GM20000 (cell line): ENCODE results near the gene CFAP97D1.

Experiments used
- DNase-seq: peaks from one replicate; pipeline ENCODE4 v3.0.0; 2012; ENCODE audit warnings: low spot score
- TF ChIP-seq, protein P1 (sequence below): IDR thresholded peaks from 2 replicates; pipeline ENCODE4 v1.5.1; 2012; ENCODE audit warnings: mild to moderate bottlenecking, control low read depth; ENCODE audit errors: extremely low read depth, missing control alignments

The CFAP97D1 gene

DNA sequence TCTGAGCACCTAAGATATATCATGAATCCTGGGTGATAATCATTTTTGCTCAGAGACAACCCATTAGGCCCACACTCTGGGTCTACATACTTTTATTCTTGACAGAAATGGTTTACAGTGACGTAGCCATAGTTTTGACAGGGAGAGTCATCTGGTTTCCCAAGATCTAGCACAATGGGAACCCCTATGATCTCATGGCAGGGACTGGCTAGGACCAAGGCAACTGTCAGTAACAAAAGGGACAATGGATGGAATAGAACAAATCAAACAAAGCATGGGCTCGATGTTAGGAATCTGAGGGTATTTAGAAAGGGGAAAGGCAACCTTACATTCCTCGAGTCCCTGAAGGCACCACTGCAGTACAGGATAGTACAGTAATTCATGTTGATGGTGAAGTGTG lies 20.5 kb downstream of the CFAP97D1 start:
- no peak for DNase-seq
- TF ChIP-seq, protein P1, sequence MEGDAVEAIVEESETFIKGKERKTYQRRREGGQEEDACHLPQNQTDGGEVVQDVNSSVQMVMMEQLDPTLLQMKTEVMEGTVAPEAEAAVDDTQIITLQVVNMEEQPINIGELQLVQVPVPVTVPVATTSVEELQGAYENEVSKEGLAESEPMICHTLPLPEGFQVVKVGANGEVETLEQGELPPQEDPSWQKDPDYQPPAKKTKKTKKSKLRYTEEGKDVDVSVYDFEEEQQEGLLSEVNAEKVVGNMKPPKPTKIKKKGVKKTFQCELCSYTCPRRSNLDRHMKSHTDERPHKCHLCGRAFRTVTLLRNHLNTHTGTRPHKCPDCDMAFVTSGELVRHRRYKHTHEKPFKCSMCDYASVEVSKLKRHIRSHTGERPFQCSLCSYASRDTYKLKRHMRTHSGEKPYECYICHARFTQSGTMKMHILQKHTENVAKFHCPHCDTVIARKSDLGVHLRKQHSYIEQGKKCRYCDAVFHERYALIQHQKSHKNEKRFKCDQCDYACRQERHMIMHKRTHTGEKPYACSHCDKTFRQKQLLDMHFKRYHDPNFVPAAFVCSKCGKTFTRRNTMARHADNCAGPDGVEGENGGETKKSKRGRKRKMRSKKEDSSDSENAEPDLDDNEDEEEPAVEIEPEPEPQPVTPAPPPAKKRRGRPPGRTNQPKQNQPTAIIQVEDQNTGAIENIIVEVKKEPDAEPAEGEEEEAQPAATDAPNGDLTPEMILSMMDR, result no peak

DNA sequence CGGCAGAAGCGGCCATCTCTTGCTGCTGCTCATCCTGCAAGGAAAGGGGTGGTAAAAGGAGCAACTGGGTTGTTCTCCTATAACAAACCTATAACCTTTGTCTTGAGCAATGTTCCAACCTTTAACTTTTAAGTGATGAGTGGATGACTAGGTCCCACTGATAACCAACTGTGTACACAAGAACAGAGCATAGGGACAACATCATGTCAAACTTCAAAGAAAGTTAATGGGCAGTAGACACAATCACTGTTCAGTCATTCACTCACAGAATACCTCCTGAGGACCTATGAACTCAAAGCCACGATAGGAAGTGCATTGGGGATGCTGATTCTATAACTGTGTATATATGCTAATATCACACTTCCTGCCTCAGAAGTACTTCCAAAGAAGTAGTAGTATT lies 21.6 kb downstream of the CFAP97D1 start:
- DNase-seq, result no peak
- TF ChIP-seq, protein P1, result no peak

DNA sequence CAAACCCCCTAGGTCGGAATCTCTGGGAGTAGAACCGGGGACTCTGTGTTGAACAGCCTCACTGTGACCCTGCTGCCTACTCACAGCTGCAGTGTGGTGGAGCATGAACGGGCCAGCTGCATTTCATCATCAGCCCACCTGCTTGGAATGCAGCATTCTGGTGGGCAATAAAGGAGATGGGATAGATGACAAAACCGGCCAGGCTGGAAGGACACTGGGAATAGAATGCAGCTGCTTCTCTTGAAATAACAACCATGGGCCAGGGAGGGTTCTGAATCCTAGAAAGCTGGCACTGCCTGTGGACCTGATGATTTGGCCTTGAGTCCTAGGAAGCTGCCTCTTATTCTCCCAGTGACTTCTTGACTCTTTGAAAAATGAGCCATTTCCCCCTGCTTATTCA lies 23.5 kb downstream of the CFAP97D1 start:
- TF ChIP-seq, protein P1, result no peak
- no peak for DNase-seq

DNA sequence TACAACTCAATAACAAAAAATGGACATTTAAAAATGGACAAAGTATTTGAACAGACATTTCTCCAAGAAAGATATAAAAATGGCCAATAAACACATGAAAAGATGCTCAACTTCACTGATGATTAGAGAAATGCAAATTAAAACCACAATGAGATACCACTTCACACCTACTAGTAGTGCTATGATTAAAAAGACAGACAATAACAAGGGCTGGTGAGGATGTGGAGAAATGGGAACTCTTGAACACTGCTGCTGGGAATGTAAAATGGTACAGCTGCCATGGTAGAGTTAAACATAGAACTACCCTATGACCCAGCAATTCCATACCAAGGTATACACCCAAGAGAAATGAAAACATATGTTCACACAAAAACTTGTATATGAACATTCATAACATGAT lies 24.9 kb downstream of the CFAP97D1 start:
- TF ChIP-seq, protein P1, result no peak
- no peak for DNase-seq

DNA sequence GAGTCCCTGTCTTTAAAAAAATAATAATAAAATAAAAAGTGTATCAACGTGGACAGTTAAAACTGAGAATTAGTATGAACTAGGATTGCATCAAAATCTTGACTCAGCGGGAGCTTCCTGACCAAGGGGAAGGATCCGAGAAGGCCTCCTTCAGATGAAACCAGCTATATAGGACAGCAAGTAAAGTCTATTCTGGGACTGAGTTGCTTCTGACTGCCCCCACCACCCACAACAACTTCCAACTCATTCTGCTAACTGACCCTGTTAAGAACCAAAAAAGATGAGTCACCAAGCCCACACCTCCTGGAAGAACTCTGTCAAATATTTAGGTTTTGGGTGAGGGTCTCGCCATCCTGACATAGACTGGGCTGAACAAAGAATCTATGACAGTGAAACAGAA lies 27.8 kb downstream of the CFAP97D1 start:
- TF ChIP-seq, protein P1, result no peak
- no peak for DNase-seq

DNA sequence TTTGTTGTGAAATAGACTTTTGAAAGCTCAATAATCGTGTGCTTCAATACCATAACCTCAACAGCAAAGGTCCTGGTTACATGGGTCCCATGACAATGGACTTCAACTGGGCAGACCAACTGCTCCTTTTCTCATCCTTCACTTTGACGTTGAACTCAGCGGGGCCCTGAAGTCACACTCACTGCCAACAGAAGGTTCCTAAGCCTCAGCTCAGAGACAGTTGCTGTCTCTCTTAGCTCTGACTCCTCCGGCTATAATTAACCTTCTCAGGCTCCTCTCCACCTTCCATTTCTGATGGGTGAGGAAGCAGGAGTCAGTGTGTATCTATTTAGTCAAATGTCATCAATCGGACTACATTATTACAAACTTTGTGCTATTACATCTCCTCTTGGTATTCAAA lies 28.9 kb downstream of the CFAP97D1 start:
- DNase-seq, result no peak
- TF ChIP-seq, protein P1, result no peak

DNA sequence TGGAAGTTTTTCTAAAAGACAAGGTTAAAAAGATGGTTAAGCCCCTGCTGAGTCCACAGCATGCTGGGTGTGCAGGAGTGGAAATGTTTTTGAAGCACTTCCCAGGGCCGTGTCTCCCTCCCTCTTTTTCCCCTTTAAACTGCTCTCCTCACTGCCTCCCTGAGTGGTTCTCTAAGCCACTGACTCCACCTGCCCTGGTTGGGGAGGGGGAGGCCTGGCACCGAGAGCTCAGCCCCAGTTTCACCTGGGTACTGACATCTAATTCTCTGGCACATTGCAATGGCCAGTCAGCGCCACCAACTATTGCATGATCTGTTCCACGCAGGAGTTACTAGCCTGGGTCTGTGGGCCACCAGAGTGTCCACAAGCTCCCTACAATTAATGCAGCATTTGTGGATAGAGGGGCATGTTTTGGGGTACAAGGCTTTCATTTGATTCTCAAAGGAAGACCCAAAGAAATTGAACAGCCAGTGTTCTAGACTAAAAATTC lies 30.0 kb downstream of the CFAP97D1 start:
- no peak for DNase-seq
- TF ChIP-seq, protein P1, result no peak
